Breast epithelium (tissue), 4 donors: ENCODE results near the gene SGTB. TPM values are rescaled to one million over a fixed set of nuclear protein-coding genes. Genes with fewer than 3 reads are reported as not detected.

Source experiments
- DNase-seq, 2 donors: peaks; one replicate each; pipeline ENCODE4 v3.0.0-alpha.2; 2019; ENCODE audit warnings: low spot score in 2 of 2
- H3K27ac ChIP-seq, 2 donors: fragments of 200-600 bp; sonication (generic) in 1 of 2; one replicate each; pipeline ENCODE4 v1.5.1; 2016 to 2019; ENCODE audit warnings: mild to moderate bottlenecking in 1 of 2
- H3K27me3 ChIP-seq, 2 donors: fragments of 200-600 bp; sonication (generic) in 1 of 2; one replicate each; pipeline versions ENCODE4 v1.5.1 to v1.6.0; 2017 to 2019; ENCODE audit warnings: control low read depth in 1 of 2, mild to moderate bottlenecking in 1 of 2
- H3K36me3 ChIP-seq: fragments of 200-600 bp; one replicate; pipeline ENCODE4 v1.5.1; 2019
- H3K4me1 ChIP-seq, 2 donors: fragments of 200-600 bp; sonication (generic); one replicate each; pipeline ENCODE4 v1.5.1; 2016 to 2019; ENCODE audit warnings: control low read depth in 1 of 2
- H3K4me3 ChIP-seq, 3 donors: fragments of 200-600 bp; sonication (generic); 1 replicate in 2 of 3; 2 replicates in 1 of 3; pipeline ENCODE4 v1.5.1; 2016 to 2019; ENCODE audit warnings: mild to moderate bottlenecking in 3 of 3, moderate library complexity in 2 of 3
- H3K9me3 ChIP-seq, 2 donors: fragments of 200-600 bp; sonication (generic) in 1 of 2; one replicate each; pipeline ENCODE4 v1.5.1; 2016 to 2019; ENCODE audit warnings: control low read depth in 1 of 2
- CTCF ChIP-seq, 3 donors: fragments of 450-650 bp; IDR thresholded peaks; one replicate each; pipeline ENCODE4 v1.5.1; 2016 to 2017; ENCODE audit warnings: antibody characterized with exemption in 3 of 3, mild to moderate bottlenecking in 3 of 3, moderate library complexity in 3 of 3
- POLR2A ChIP-seq: fragments of 450-650 bp; IDR thresholded peaks from one replicate; pipeline ENCODE4 v1.6.1; 2016; ENCODE audit warnings: antibody characterized with exemption, mild to moderate bottlenecking, moderate library complexity
- POLR2AphosphoS5 ChIP-seq, 3 donors: sonication (generic); formaldehyde crosslinking; IDR thresholded peaks; one replicate each; pipeline ENCODE4 v1.6.1; 2017; ENCODE audit warnings: antibody characterized with exemption in 3 of 3
- intact Hi-C: fragments of 100-400 bp; cut with DNase I; formaldehyde crosslinking; loops from one replicate; pipeline ENCODE4 v1.15.1; 2023; ENCODE audit warnings: low total_unique reads
- total RNA-seq, 3 donors: library from RNA; depleted of rRNA; stranded (reverse); fragments of >200 nt; gene quantifications; one replicate each; pipeline ENCODE4 v1.1.0, GENCODE V29; 2016

SGTB gene
- total RNA-seq, 3 donors from 2014 or later = 7.9 to 10.5 (median 8.2) TPM

- Histone ChIP-seq H3K9me3 (no peaks in the 10 kb centered on the region), H3K27ac (no peak overlapping the region), H3K36me3 (no peaks in the 10 kb centered on the region), H3K4me1 (no peaks in the 10 kb centered on the region), H3K4me3 (no peak overlapping the region), H3K27me3 (no peaks in the 10 kb centered on the region)
- intact Hi-C loops = no loop called here
- no peak for DNase-seq
- TF ChIP-seq POLR2AphosphoS5 (IDR thresholded peaks at IDR 0.05) (no peak), CTCF (IDR thresholded peaks at IDR 0.05) (no peak), POLR2A (no peak)
These were observed 74.0 kb downstream of the SGTB start for GRCh38 chr5:65647941-65648340.

- H3K36me3 ChIP-seq = no peaks in the 10 kb centered on the region
- intact Hi-C loops = no loop called here
- no peaks in the 10 kb centered on the region for H3K9me3 ChIP-seq
- no peaks in the 10 kb centered on the region for H3K27me3 ChIP-seq
- H3K4me3 ChIP-seq = no peak overlapping the region
- no peak for TF ChIP-seq CTCF (IDR thresholded peaks at IDR 0.05)
- no peak for TF ChIP-seq POLR2A
- TF ChIP-seq POLR2AphosphoS5 (IDR thresholded peaks at IDR 0.05) = no peak
- H3K27ac ChIP-seq = no peak overlapping the region
- no peak for DNase-seq
- no peaks in the 10 kb centered on the region for H3K4me1 ChIP-seq
These were observed 75.0 kb downstream of the SGTB start for GRCh38 chr5:65646938-65647337.

- H3K36me3 ChIP-seq = no peaks in the 10 kb centered on the region
- intact Hi-C loops = no loop called here
- no peak for DNase-seq
- TF ChIP-seq POLR2A (no peak), POLR2AphosphoS5 (IDR thresholded peaks at IDR 0.05) (no peak), CTCF (IDR thresholded peaks at IDR 0.05) (no peak)
- H3K27ac ChIP-seq = no peak overlapping the region
- no peaks in the 10 kb centered on the region for H3K27me3 ChIP-seq
- no peak overlapping the region for H3K4me3 ChIP-seq
- H3K4me1 ChIP-seq = no peaks in the 10 kb centered on the region
- no peaks in the 10 kb centered on the region for H3K9me3 ChIP-seq
These were observed 81.7 kb downstream of the SGTB start for GRCh38 chr5:65640240-65640639.

GRCh38 chr5:65630981-65631380 lies 90.9 kb downstream of the SGTB start:
- TF ChIP-seq CTCF (IDR thresholded peaks at IDR 0.05) = no peak
- TF ChIP-seq POLR2AphosphoS5 (IDR thresholded peaks at IDR 0.05) = no peak
- no peak for TF ChIP-seq POLR2A
- DNase-seq = no peak
- intact Hi-C loops = no loop called here

GRCh38 chr5:65625743-65626142 lies 96.2 kb downstream of the SGTB start:
- Histone ChIP-seq H3K36me3 (no peaks in the 10 kb centered on the region), H3K9me3 (no peaks in the 10 kb centered on the region), H3K27me3 (no peaks in the 10 kb centered on the region), H3K27ac (no peak overlapping the region), H3K4me3 (peak overlapping the region; percentile 79 to 85 (median 82)), H3K4me1 (peaks cover 0 to 19% of the 10 kb centered on the region in 2 donors)
- TF ChIP-seq CTCF (IDR thresholded peaks at IDR 0.05) = no peak
- TF ChIP-seq POLR2A = no peak
- TF ChIP-seq POLR2AphosphoS5 (IDR thresholded peaks at IDR 0.05) = no peak
- DNase-seq = no peak
- intact Hi-C loops = no loop called here

More at GRCh38 chr5:65630981-65631380, 90.9 kb downstream of the SGTB start:
- Histone ChIP-seq H3K4me3 (no peak overlapping the region), H3K4me1 (peaks cover 0 to 3% of the 10 kb centered on the region in 2 donors), H3K9me3 (no peaks in the 10 kb centered on the region), H3K27ac (no peak overlapping the region), H3K27me3 (no peaks in the 10 kb centered on the region), H3K36me3 (peaks cover 3% of the 10 kb centered on the region)
